Ishikawa (cell line): ENCODE measurements around the gene ZFP1.
A peak's percentile ranks its signal among the peaks of the same experiment; 100 is the strongest.

Experiments
- EGR1 ChIP-seq: IDR thresholded peaks from 2 replicates; pipeline ENCODE4 v1.6.1; 2012
- EP300 ChIP-seq: IDR thresholded peaks from 2 replicates; pipeline ENCODE4 v1.6.1; 2012; ENCODE audit warnings: borderline replicate concordance
- NFIC ChIP-seq: IDR thresholded peaks from 2 replicates; pipeline ENCODE4 v1.6.1; 2012
- RAD21 ChIP-seq: IDR thresholded peaks from 2 replicates; pipeline ENCODE4 v1.6.1; 2012; ENCODE audit warnings: low read depth
- REST ChIP-seq: IDR thresholded peaks from 2 replicates; pipeline ENCODE4 v1.6.1; 2012; ENCODE audit warnings: low read depth, mild to moderate bottlenecking
- TAF1 ChIP-seq: IDR thresholded peaks from 2 replicates; pipeline ENCODE4 v1.6.1; 2012; ENCODE audit warnings: low read depth, mild to moderate bottlenecking
- TEAD4 ChIP-seq: IDR thresholded peaks from 2 replicates; pipeline ENCODE4 v1.6.1; 2012
- YY1 ChIP-seq: IDR thresholded peaks from 2 replicates; pipeline ENCODE4 v1.6.1; 2012; ENCODE audit warnings: low read depth
- ZBTB7A ChIP-seq: IDR thresholded peaks from 2 replicates; pipeline ENCODE4 v1.6.1; 2012; ENCODE audit warnings: low read depth
- TF ChIP-seq, protein P1 (sequence below): IDR thresholded peaks from 2 replicates; pipeline ENCODE4 v1.6.1; 2012
- TF ChIP-seq, protein P2 (sequence below): IDR thresholded peaks from 2 replicates; pipeline ENCODE4 v1.6.1; 2012

GRCh38 chr16:75110637-75111513 lies 37.4 kb upstream of the ZFP1 start:
- TF ChIP-seq YY1 (no peak), REST (no peak), EP300 (no peak), EGR1 (peak; percentile 29; the same call in 1 of the 2 replicates), NFIC (0 out of 2 replicates have a peak, but pooled peaks have one; percentile 11), RAD21 (peak; percentile 95), TAF1 (no peak), TEAD4 (peak; percentile 16; the same call in 1 of the 2 replicates), ZBTB7A (0 out of 2 replicates have a peak, but pooled peaks have one; percentile 31)
- TF ChIP-seq, protein P1, sequence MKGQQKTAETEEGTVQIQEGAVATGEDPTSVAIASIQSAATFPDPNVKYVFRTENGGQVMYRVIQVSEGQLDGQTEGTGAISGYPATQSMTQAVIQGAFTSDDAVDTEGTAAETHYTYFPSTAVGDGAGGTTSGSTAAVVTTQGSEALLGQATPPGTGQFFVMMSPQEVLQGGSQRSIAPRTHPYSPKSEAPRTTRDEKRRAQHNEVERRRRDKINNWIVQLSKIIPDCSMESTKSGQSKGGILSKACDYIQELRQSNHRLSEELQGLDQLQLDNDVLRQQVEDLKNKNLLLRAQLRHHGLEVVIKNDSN: no peak
- TF ChIP-seq, protein P2, sequence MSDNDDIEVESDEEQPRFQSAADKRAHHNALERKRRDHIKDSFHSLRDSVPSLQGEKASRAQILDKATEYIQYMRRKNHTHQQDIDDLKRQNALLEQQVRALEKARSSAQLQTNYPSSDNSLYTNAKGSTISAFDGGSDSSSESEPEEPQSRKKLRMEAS: peak; percentile 88
